Spleen (tissue), 7 donors: Measurements from ENCODE around the gene SINHCAF.

Experiments
- CTCF ChIP-seq, 11 experiments: fragments of 200-600 bp in 7 of 11; fragments of 450-650 bp in 4 of 11; sonication (generic) in 4 of 11; IDR thresholded peaks in 8 of 11; conservative IDR thresholded peaks in 3 of 11; 1 replicate in 7 of 11; 2 replicates in 4 of 11; pipeline versions ENCODE4 v1.4.0 to v1.8.0; 2016 to 2021; ENCODE audit warnings: antibody characterized with exemption in 11 of 11, inconsistent platforms in 4 of 11, mild to moderate bottlenecking in 1 of 11
- POLR2A ChIP-seq, 3 donors: fragments of 450-650 bp; IDR thresholded peaks; one replicate each; pipeline ENCODE4 v1.5.1; 2017; ENCODE audit warnings: antibody characterized with exemption in 3 of 3, mild to moderate bottlenecking in 1 of 3
- donor health status: DM: no; HTN: no; CAD: no; lungs with moderate emphysema.
- donor health status: DM: no; HTN: no; CAD: no.
- donor health status: DM: no; HTN: no; CAD: no.

GRCh38 chr12:31236998-31237637, 88.8 kb downstream of the SINHCAF start:
- TF ChIP-seq CTCF (IDR thresholded peaks at IDR 0.05 in 8 of 11, conservative IDR thresholded peaks at IDR 0.05 in 3 of 11) (no peak), POLR2A (IDR thresholded peaks at IDR 0.05) (no peak)
